ENCODE data around the gene ANKS6.
A peak's percentile ranks its signal among the peaks of the same experiment; 100 is the strongest.

The ANKS6 gene

GRCh38 chr9:98811051-98811650 is 14.8 kb upstream of the ANKS6 start:
- DNase-seq = no peak

- DNase-seq = peak; percentile 30
These were observed 13.9 kb upstream of the ANKS6 start for GRCh38 chr9:98810102-98810842.

- no peak for DNase-seq
These were observed 13.2 kb upstream of the ANKS6 start for GRCh38 chr9:98809311-98810101.

- DNase-seq = no peak
These were observed 12.5 kb upstream of the ANKS6 start for GRCh38 chr9:98808875-98809274.

GRCh38 chr9:98808411-98808815 is 12.1 kb upstream of the ANKS6 start:
- DNase-seq = peak; percentile 58

GRCh38 chr9:98807814-98808195 is 11.4 kb upstream of the ANKS6 start:
- DNase-seq = peak; percentile 37

GRCh38 chr9:98807070-98807813 is 10.9 kb upstream of the ANKS6 start, which contains the start of gene GALNT12:
GALNT12 (plus strand) TSS chr9:98807670; CDS start chr9:98807699, 29 bp downstream.
- DNase-seq = peak; percentile 56

GRCh38 chr9:98806394-98807035 is 10.2 kb upstream of the ANKS6 start:
- DNase-seq = no peak

GRCh38 chr9:98805506-98806272 is 9.3 kb upstream of the ANKS6 start:
- DNase-seq = no peak

- no peak for DNase-seq
These were observed 7.7 kb upstream of the ANKS6 start for GRCh38 chr9:98804083-98804482.

GRCh38 chr9:98801969-98802371 is 5.6 kb upstream of the ANKS6 start:
- DNase-seq = no peak

- DNase-seq = no peak
These were observed 5.2 kb upstream of the ANKS6 start for GRCh38 chr9:98801561-98801960.

- no peak for DNase-seq
These were observed 1.9 kb upstream of the ANKS6 start for GRCh38 chr9:98798254-98798653.

GRCh38 chr9:98797491-98797890 is 1.1 kb upstream of the ANKS6 start:
- DNase-seq = no peak

- no peak for DNase-seq
These were observed 388 bp downstream of the ANKS6 start for GRCh38 chr9:98795970-98796363.

GRCh38 chr9:98795295-98795955 is 930 bp downstream of the ANKS6 start:
- DNase-seq = no peak

- no peak for DNase-seq
These were observed 1.6 kb downstream of the ANKS6 start for GRCh38 chr9:98794802-98795201.

- no peak for DNase-seq
These were observed 3.3 kb downstream of the ANKS6 start for GRCh38 chr9:98793031-98793430.

- DNase-seq = no peak
These were observed 4.5 kb downstream of the ANKS6 start for GRCh38 chr9:98791608-98792490.
